ENCODE measurements around the gene ZDHHC19.

The ZDHHC19 gene

DNA sequence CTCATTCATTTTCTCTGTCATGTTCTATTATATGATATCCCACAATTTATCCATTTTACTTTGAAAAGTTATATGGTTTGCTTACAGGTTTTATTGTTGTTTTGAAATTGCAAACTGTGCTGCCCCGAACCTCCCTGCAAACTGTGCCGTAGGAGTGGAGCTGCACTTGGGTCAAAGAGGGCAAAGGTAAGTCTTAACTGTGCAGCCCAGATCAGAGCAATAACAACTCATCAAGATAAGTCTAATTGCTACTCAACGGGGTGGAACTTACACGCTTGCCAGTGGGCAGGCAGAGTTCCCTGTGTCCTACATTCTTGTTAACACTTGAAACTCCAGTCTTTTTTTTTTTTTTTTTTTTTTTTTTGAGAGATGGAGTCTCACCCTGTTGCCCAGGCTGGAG, 33.2 kb downstream of the ZDHHC19 start:
- H3K9me3 ChIP-seq (ENCODE audit: control insufficient read depth, insufficient read depth, low read depth, low read length) = no peaks in the 10 kb centered on the region
- ChIA-PET CTCF (interaction anchor here (1.0 kb wide), 1 partner anchor 327 kb away, joined by 4 read pairs; no protein-coding TSS in a partner anchor), POLR2A (no interaction called here)
- TF ChIP-seq, protein P1, sequence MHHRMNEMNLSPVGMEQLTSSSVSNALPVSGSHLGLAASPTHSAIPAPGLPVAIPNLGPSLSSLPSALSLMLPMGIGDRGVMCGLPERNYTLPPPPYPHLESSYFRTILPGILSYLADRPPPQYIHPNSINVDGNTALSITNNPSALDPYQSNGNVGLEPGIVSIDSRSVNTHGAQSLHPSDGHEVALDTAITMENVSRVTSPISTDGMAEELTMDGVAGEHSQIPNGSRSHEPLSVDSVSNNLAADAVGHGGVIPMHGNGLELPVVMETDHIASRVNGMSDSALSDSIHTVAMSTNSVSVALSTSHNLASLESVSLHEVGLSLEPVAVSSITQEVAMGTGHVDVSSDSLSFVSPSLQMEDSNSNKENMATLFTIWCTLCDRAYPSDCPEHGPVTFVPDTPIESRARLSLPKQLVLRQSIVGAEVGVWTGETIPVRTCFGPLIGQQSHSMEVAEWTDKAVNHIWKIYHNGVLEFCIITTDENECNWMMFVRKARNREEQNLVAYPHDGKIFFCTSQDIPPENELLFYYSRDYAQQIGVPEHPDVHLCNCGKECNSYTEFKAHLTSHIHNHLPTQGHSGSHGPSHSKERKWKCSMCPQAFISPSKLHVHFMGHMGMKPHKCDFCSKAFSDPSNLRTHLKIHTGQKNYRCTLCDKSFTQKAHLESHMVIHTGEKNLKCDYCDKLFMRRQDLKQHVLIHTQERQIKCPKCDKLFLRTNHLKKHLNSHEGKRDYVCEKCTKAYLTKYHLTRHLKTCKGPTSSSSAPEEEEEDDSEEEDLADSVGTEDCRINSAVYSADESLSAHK (tag by site-specific recombination; IDR thresholded peaks at IDR 0.05) = no peak
- TF ChIP-seq ZNF768 (tag by site-specific recombination; IDR thresholded peaks at IDR 0.05) = no peak
- no peak for TF ChIP-seq ZNF426 (tag by site-specific recombination; IDR thresholded peaks at IDR 0.05)
- no peak for TF ChIP-seq ZNF701 (tag by site-specific recombination; IDR thresholded peaks at IDR 0.05)
- no peak for TF ChIP-seq ZNF223 (tag by site-specific recombination; IDR thresholded peaks at IDR 0.05)
- TF ChIP-seq ZNF121 (tag by site-specific recombination; IDR thresholded peaks at IDR 0.05) = no peak
- TF ChIP-seq ZSCAN23 (tag by site-specific recombination; IDR thresholded peaks at IDR 0.05) = no peak
- TF ChIP-seq ZNF202 (tag by site-specific recombination; IDR thresholded peaks at IDR 0.05; ENCODE audit: borderline replicate concordance) = no peak
- no peak for TF ChIP-seq ZFP69B (tag by site-specific recombination; IDR thresholded peaks at IDR 0.05)
- TF ChIP-seq ZNF585B (tag by site-specific recombination; IDR thresholded peaks at IDR 0.05) = no peak
- TF ChIP-seq, protein P2, sequence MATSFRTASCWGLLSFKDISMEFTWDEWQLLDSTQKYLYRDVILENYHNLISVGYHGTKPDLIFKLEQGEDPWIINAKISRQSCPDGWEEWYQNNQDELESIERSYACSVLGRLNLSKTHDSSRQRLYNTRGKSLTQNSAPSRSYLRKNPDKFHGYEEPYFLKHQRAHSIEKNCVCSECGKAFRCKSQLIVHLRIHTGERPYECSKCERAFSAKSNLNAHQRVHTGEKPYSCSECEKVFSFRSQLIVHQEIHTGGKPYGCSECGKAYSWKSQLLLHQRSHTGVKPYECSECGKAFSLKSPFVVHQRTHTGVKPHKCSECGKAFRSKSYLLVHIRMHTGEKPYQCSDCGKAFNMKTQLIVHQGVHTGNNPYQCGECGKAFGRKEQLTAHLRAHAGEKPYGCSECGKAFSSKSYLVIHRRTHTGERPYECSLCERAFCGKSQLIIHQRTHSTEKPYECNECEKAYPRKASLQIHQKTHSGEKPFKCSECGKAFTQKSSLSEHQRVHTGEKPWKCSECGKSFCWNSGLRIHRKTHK (tag by site-specific recombination; IDR thresholded peaks at IDR 0.05) = no peak
- TF ChIP-seq ZNF335 (tag by site-specific recombination; conservative IDR thresholded peaks at IDR 0.05) = no peak
- TF ChIP-seq ZNF544 (tag by site-specific recombination; IDR thresholded peaks at IDR 0.05) = no peak
- H3K4me1 ChIP-seq (ENCODE audit: control insufficient read depth, insufficient read depth, low read length) = no peaks in the 10 kb centered on the region
- no peaks in the 10 kb centered on the region for H3K36me3 ChIP-seq (ENCODE audit: control insufficient read depth in 2 of 2, insufficient read depth in 1 of 2, low read length in 2 of 2)
- no peak overlapping the region for H3K27ac ChIP-seq (ENCODE audit: extremely low read depth, low read depth, low read length)
- H3K4me3 ChIP-seq (ENCODE audit: low read depth, low read length) = no peak overlapping the region

DNA sequence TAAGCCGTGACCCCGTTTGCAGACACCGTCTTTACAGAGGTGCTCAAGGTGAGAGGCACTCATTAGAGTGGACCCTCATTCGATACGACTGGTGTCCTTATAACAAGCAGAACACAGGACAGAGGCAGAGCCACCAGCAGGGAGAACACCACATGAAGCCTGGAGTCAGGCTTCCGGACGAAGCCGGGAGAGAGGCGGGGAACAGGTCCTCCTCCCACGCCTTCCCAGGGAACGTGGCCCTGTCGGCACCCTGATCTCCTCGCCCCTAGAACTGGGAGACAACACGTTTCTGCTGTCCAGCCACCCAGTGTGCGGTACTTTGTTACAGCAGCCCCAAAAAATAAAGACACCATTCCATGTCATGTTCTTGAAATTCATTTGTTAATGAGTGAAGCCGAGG, 33.6 kb downstream of the ZDHHC19 start:
- no peaks in the 10 kb centered on the region for H3K4me1 ChIP-seq (ENCODE audit: control insufficient read depth, insufficient read depth, low read length)
- POLR2A ChIA-PET = no interaction called here
- H3K36me3 ChIP-seq (ENCODE audit: control insufficient read depth in 2 of 2, insufficient read depth in 1 of 2, low read length in 2 of 2) = no peaks in the 10 kb centered on the region
- no peak overlapping the region for H3K27ac ChIP-seq (ENCODE audit: extremely low read depth, low read depth, low read length)
- CTCF ChIA-PET = no interaction called here
- H3K4me3 ChIP-seq (ENCODE audit: low read depth, low read length) = no peak overlapping the region
- no peaks in the 10 kb centered on the region for H3K9me3 ChIP-seq (ENCODE audit: control insufficient read depth, insufficient read depth, low read depth, low read length)
- TF ChIP-seq, protein P3, sequence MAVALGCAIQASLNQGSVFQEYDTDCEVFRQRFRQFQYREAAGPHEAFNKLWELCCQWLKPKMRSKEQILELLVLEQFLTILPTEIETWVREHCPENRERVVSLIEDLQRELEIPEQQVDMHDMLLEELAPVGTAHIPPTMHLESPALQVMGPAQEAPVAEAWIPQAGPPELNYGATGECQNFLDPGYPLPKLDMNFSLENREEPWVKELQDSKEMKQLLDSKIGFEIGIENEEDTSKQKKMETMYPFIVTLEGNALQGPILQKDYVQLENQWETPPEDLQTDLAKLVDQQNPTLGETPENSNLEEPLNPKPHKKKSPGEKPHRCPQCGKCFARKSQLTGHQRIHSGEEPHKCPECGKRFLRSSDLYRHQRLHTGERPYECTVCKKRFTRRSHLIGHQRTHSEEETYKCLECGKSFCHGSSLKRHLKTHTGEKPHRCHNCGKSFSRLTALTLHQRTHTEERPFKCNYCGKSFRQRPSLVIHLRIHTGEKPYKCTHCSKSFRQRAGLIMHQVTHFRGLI (tag by site-specific recombination; IDR thresholded peaks at IDR 0.05) = no peak
- no peak for TF ChIP-seq ZNF391 (tag by site-specific recombination; IDR thresholded peaks at IDR 0.05; ENCODE audit: borderline replicate concordance, low read depth)
- TF ChIP-seq, protein P4, sequence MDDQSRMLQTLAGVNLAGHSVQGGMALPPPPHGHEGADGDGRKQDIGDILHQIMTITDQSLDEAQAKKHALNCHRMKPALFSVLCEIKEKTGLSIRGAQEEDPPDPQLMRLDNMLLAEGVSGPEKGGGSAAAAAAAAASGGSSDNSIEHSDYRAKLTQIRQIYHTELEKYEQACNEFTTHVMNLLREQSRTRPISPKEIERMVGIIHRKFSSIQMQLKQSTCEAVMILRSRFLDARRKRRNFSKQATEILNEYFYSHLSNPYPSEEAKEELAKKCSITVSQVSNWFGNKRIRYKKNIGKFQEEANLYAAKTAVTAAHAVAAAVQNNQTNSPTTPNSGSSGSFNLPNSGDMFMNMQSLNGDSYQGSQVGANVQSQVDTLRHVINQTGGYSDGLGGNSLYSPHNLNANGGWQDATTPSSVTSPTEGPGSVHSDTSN (CRISPR knock-in tag; IDR thresholded peaks at IDR 0.05) = no peak
- TF ChIP-seq, protein P5, sequence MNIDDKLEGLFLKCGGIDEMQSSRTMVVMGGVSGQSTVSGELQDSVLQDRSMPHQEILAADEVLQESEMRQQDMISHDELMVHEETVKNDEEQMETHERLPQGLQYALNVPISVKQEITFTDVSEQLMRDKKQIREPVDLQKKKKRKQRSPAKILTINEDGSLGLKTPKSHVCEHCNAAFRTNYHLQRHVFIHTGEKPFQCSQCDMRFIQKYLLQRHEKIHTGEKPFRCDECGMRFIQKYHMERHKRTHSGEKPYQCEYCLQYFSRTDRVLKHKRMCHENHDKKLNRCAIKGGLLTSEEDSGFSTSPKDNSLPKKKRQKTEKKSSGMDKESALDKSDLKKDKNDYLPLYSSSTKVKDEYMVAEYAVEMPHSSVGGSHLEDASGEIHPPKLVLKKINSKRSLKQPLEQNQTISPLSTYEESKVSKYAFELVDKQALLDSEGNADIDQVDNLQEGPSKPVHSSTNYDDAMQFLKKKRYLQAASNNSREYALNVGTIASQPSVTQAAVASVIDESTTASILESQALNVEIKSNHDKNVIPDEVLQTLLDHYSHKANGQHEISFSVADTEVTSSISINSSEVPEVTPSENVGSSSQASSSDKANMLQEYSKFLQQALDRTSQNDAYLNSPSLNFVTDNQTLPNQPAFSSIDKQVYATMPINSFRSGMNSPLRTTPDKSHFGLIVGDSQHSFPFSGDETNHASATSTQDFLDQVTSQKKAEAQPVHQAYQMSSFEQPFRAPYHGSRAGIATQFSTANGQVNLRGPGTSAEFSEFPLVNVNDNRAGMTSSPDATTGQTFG (tag by site-specific recombination; IDR thresholded peaks at IDR 0.05; ENCODE audit: borderline replicate concordance) = no peak
- TF ChIP-seq ZNF350 (tag by site-specific recombination; IDR thresholded peaks at IDR 0.05) = no peak
- TF ChIP-seq ZNF600 (tag by site-specific recombination; IDR thresholded peaks at IDR 0.05) = no peak
- TF ChIP-seq, protein P6, sequence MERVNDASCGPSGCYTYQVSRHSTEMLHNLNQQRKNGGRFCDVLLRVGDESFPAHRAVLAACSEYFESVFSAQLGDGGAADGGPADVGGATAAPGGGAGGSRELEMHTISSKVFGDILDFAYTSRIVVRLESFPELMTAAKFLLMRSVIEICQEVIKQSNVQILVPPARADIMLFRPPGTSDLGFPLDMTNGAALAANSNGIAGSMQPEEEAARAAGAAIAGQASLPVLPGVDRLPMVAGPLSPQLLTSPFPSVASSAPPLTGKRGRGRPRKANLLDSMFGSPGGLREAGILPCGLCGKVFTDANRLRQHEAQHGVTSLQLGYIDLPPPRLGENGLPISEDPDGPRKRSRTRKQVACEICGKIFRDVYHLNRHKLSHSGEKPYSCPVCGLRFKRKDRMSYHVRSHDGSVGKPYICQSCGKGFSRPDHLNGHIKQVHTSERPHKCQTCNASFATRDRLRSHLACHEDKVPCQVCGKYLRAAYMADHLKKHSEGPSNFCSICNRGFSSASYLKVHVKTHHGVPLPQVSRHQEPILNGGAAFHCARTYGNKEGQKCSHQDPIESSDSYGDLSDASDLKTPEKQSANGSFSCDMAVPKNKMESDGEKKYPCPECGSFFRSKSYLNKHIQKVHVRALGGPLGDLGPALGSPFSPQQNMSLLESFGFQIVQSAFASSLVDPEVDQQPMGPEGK (tag by site-specific recombination; IDR thresholded peaks at IDR 0.05) = no peak

Data from HEK293 (cell line).